HG02870 (cell line): ENCODE measurements around the gene SPIRE2.
"Not testable (repeated sequence)": the region's sequence is repeated elsewhere in the genome, so short reads cannot be mapped to it uniquely, and the experiment has no call there.

Source experiments
- ATAC-seq: cut with Tn5 transposase; IDR thresholded peaks from one replicate; pipeline ENCODE4 v1.9.1; 2021; ENCODE audit warnings: mild to moderate bottlenecking, moderate library complexity; ENCODE audit not compliant: unreplicated experiment

The SPIRE2 gene

GRCh38 chr16:89828199-89828869, at the start of gene SPIRE2:
Gene SPIRE2, plus strand, starts transcription at chr16:89828475. Its CDS starts 76 bp downstream, at chr16:89828551.
- no peak for ATAC-seq

- ATAC-seq = no peak
These were observed 48.9 kb upstream of the SPIRE2 start for GRCh38 chr16:89779231-89779908.

- no peak for ATAC-seq
These were observed 48.4 kb upstream of the SPIRE2 start for GRCh38 chr16:89779909-89780305.

GRCh38 chr16:89782489-89782888, 45.8 kb upstream of the SPIRE2 start:
- ATAC-seq = no peak

GRCh38 chr16:89783952-89784351, 44.3 kb upstream of the SPIRE2 start:
- not testable (repeated sequence) for ATAC-seq

GRCh38 chr16:89784406-89784805, 43.9 kb upstream of the SPIRE2 start:
- ATAC-seq = no peak

GRCh38 chr16:89785523-89786155, 42.6 kb upstream of the SPIRE2 start:
- no peak for ATAC-seq

GRCh38 chr16:89786474-89787364, 41.6 kb upstream of the SPIRE2 start:
- no peak for ATAC-seq

- ATAC-seq = no peak
These were observed 40.9 kb upstream of the SPIRE2 start for GRCh38 chr16:89787365-89787805.

GRCh38 chr16:89791278-89791995, 36.8 kb upstream of the SPIRE2 start:
- ATAC-seq = no peak

GRCh38 chr16:89793092-89793491, 35.2 kb upstream of the SPIRE2 start:
- ATAC-seq = not testable (repeated sequence)

- ATAC-seq = no peak
These were observed 34.3 kb upstream of the SPIRE2 start for GRCh38 chr16:89793955-89794354.

GRCh38 chr16:89795676-89796075, 32.6 kb upstream of the SPIRE2 start:
- no peak for ATAC-seq

GRCh38 chr16:89796104-89796503, 32.2 kb upstream of the SPIRE2 start:
- ATAC-seq = no peak

- no peak for ATAC-seq
These were observed 30.1 kb upstream of the SPIRE2 start for GRCh38 chr16:89798126-89798525.

- ATAC-seq = no peak
These were observed 29.4 kb upstream of the SPIRE2 start for GRCh38 chr16:89798832-89799370.

GRCh38 chr16:89801800-89802199, 26.5 kb upstream of the SPIRE2 start:
- ATAC-seq = no peak

GRCh38 chr16:89805136-89805905, 23.0 kb upstream of the SPIRE2 start:
- ATAC-seq = no peak

- not testable (repeated sequence) for ATAC-seq
These were observed 21.6 kb upstream of the SPIRE2 start for GRCh38 chr16:89806589-89807193.
